Measurements from ENCODE around the gene ELMOD2.
"Not testable (repeated sequence)": the region's sequence is repeated elsewhere in the genome, so short reads cannot be mapped to it uniquely, and the experiment has no call there.

ELMOD2 gene

GRCh38 chr4:140504261-140504660 lies 19.7 kb upstream of the ELMOD2 start:
- in situ Hi-C loops (cut with MboI; ENCODE audit: low sequenced_read_pairs, unreplicated experiment) = no loop called here
- no peak for TF ChIP-seq CTCF (IDR thresholded peaks at IDR 0.05; ENCODE audit: borderline replicate concordance, control extremely low read depth, extremely low read depth, insufficient read depth, missing control alignments)
- DNase-seq (ENCODE audit: low spot score) = no peak

DNA sequence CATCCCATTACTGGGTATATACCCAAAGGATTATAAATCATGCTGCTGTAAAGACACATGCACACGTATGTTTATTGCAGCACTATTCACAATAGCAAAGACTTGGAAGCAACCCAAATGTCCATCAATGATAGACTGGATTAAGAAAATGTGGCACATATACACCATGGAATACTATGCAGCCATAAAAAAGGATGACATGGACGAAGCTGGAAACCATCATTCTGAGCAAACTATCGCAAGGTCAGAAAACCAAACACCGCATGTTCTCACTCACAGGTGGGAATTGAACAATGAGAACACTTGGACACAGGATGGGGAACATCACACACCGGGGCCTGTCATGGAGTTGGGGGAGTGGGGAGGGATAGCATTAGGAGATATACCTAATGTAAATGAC lies 10.2 kb upstream of the ELMOD2 start:
- DNase-seq (ENCODE audit: low spot score); in situ Hi-C loops (cut with MboI; ENCODE audit: low sequenced_read_pairs, unreplicated experiment): not testable (repeated sequence)

- no peak for TF ChIP-seq CTCF (IDR thresholded peaks at IDR 0.05; ENCODE audit: borderline replicate concordance, control extremely low read depth, extremely low read depth, insufficient read depth, missing control alignments)
- DNase-seq (ENCODE audit: low spot score) = no peak
- in situ Hi-C loops (cut with MboI; ENCODE audit: low sequenced_read_pairs, unreplicated experiment) = no loop called here
Observed at GRCh38 chr4:140515423-140515822, 8.5 kb upstream of the ELMOD2 start.

DNA sequence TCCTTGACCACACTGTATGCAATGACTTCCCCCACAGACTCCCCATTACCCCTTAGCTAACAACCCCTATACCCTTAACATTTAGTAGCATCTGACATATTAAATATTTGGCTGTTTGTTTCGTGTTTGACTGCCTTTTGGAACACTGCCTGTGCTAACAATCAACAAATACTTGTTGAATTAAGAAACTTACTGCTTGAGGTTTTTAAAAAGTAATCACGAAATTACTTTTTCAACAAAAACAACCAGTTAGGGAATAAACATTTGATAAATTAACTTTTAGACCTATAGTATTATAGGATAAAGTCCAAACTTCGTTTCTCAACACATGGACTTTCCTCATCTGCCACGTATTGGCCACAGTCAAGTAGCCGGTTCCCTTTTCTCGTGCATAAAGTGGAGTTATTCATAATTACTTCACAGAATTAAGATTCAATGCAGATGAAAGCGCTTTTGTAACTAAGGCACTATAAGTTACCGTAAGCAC lies 555 bp upstream of the ELMOD2 start:
- in situ Hi-C loops (cut with MboI; ENCODE audit: low sequenced_read_pairs, unreplicated experiment) = no loop called here
- no peak for TF ChIP-seq CTCF (IDR thresholded peaks at IDR 0.05; ENCODE audit: borderline replicate concordance, control extremely low read depth, extremely low read depth, insufficient read depth, missing control alignments)

DNA sequence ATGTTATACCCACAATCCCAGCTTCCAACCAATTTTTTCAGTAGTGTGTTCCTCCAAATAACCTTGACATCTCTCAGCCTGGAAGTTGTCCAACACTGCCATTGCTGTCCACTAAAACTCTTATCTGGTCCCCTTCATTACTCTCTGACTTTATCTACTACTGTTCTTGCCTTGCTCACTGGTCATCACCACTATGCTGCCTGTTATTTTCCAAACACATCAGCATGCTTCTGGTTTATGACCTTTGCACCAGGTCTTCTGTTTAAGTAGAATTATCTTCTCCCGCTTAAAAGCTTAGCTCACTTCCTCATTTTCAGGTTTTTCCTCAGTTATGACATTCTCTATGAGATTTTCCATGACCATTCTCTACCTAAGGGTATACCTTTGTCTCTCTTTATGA lies 5.5 kb downstream of the ELMOD2 start:
- in situ Hi-C loops (cut with MboI; ENCODE audit: low sequenced_read_pairs, unreplicated experiment) = no loop called here
- no peak for TF ChIP-seq CTCF (IDR thresholded peaks at IDR 0.05; ENCODE audit: borderline replicate concordance, control extremely low read depth, extremely low read depth, insufficient read depth, missing control alignments)
- no peak for DNase-seq (ENCODE audit: low spot score)

More for the DNA sequence above, 555 bp upstream of the ELMOD2 start:
- no peak for DNase-seq (ENCODE audit: low spot score)

GRCh38 chr4:140533951-140534480 lies 10.0 kb downstream of the ELMOD2 start:
- TF ChIP-seq CTCF (IDR thresholded peaks at IDR 0.05; ENCODE audit: borderline replicate concordance, control extremely low read depth, extremely low read depth, insufficient read depth, missing control alignments) = no peak
- in situ Hi-C loops (cut with MboI; ENCODE audit: low sequenced_read_pairs, unreplicated experiment) = no loop called here
- no peak for DNase-seq (ENCODE audit: low spot score)

- in situ Hi-C loops (cut with MboI; ENCODE audit: low sequenced_read_pairs, unreplicated experiment) = no loop called here
- TF ChIP-seq CTCF (IDR thresholded peaks at IDR 0.05; ENCODE audit: borderline replicate concordance, control extremely low read depth, extremely low read depth, insufficient read depth, missing control alignments) = no peak
- DNase-seq (ENCODE audit: low spot score) = peak; percentile 61
Observed at GRCh38 chr4:140556372-140557085, 32.6 kb downstream of the ELMOD2 start.
